ENCODE measurements around the gene TSPAN10. TPM values are rescaled to one million over a fixed set of nuclear protein-coding genes. Genes with fewer than 3 reads are reported as not detected.
A peak's percentile ranks its signal among the peaks of the same experiment; 100 is the strongest.

TSPAN10 gene
- total and polyA plus RNA-seq, 2 of the 13 experiments (the other 11 are each of a cell fraction or from before 2014, with no cell fraction given): 0.54 to 0.75 TPM

DNA sequence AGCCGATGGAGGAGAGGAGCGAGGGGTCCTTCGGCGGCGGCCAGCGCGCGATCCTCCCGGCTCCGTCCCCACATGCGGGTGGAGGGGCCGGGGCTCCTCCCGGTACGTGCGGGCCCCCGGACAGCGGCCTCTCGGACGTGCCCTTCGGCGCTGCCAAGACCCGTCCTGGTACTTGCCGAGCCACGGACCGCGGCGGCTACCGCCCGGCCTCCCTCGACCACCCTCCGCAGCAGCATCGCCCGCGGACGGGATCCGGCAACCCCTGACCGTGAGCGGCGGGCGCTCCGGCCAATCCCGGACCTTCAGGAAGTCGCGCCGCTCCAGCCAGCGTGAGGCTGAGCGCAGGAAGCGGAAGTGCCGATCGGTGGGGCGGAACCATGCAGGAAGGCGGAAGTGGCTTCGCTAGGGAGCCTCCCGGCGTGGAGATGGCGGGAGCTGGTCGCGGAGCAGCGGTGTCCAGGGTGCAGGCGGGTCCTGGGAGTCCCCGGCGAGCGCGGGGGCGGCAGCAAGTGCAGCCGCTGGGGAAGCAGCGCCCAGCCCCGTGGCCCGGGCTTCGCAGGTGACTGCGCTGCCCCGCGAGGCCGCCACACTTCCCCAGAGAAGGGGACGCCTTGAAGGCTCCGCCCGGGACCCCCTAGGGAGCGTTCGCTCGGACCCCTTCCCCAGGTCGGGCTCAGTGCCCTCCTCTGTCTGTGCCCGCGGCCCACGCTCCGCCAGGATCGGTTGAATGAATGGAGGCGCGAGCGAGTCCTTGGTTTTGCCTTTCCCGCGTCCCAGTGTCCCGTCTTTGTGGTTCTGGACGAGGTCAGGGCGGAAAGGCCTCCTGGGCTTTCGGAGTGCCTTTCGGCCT, 29.6 kb downstream of the TSPAN10 start, which contains the start of the genes CCDC137 and OXLD1 (continued):
- TF ChIP-seq, protein P1, sequence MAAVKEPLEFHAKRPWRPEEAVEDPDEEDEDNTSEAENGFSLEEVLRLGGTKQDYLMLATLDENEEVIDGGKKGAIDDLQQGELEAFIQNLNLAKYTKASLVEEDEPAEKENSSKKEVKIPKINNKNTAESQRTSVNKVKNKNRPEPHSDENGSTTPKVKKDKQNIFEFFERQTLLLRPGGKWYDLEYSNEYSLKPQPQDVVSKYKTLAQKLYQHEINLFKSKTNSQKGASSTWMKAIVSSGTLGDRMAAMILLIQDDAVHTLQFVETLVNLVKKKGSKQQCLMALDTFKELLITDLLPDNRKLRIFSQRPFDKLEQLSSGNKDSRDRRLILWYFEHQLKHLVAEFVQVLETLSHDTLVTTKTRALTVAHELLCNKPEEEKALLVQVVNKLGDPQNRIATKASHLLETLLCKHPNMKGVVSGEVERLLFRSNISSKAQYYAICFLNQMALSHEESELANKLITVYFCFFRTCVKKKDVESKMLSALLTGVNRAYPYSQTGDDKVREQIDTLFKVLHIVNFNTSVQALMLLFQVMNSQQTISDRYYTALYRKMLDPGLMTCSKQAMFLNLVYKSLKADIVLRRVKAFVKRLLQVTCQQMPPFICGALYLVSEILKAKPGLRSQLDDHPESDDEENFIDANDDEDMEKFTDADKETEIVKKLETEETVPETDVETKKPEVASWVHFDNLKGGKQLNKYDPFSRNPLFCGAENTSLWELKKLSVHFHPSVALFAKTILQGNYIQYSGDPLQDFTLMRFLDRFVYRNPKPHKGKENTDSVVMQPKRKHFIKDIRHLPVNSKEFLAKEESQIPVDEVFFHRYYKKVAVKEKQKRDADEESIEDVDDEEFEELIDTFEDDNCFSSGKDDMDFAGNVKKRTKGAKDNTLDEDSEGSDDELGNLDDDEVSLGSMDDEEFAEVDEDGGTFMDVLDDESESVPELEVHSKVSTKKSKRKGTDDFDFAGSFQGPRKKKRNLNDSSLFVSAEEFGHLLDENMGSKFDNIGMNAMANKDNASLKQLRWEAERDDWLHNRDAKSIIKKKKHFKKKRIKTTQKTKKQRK (IDR thresholded peaks at IDR 0.05; ENCODE audit: low read length): no peak
- peak; percentile 75 for TF ChIP-seq ZNF225 (CRISPR knock-in tag; IDR thresholded peaks at IDR 0.05)
- peak; percentile 43; the same call in 1 of the 2 replicates for TF ChIP-seq KAT7 (CRISPR knock-in tag; IDR thresholded peaks at IDR 0.05; ENCODE audit: borderline replicate concordance)
- peak; percentile 44; the same call in 1 of the 2 replicates for TF ChIP-seq HNRNPL (IDR thresholded peaks at IDR 0.05; ENCODE audit: low read depth, low read length)
- peak; percentile 86 for TF ChIP-seq ASH2L (IDR thresholded peaks at IDR 0.05; ENCODE audit: insufficient read length, low read depth, low read length)
- TF ChIP-seq POLR2G (IDR thresholded peaks at IDR 0.05; ENCODE audit: low read depth, low read length): peak; percentile 98
- peak; percentile 81; the same call in 1 of the 2 replicates for TF ChIP-seq ERF (CRISPR knock-in tag; IDR thresholded peaks at IDR 0.05)
- TF ChIP-seq, protein P2, sequence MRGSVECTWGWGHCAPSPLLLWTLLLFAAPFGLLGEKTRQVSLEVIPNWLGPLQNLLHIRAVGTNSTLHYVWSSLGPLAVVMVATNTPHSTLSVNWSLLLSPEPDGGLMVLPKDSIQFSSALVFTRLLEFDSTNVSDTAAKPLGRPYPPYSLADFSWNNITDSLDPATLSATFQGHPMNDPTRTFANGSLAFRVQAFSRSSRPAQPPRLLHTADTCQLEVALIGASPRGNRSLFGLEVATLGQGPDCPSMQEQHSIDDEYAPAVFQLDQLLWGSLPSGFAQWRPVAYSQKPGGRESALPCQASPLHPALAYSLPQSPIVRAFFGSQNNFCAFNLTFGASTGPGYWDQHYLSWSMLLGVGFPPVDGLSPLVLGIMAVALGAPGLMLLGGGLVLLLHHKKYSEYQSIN (CRISPR knock-in tag; IDR thresholded peaks at IDR 0.05; ENCODE audit: borderline replicate concordance): no peak
- TF ChIP-seq MAFK (conservative IDR thresholded peaks at IDR 0.05 in 1 of 2, IDR thresholded peaks at IDR 0.05 in 1 of 2; ENCODE audit: low read length in 2 of 2): no peak
- TF ChIP-seq ZNF180 (CRISPR knock-in tag; IDR thresholded peaks at IDR 0.05; ENCODE audit: borderline replicate concordance, low read depth): 0 out of 2 replicates have a peak, but pooled peaks have one; percentile 80
- TF ChIP-seq CENPT (CRISPR knock-in tag; IDR thresholded peaks at IDR 0.05; ENCODE audit: low read depth): peak; percentile 81; the same call in 1 of the 2 replicates
- no peak; the same call in 1 of the 2 replicates for TF ChIP-seq SATB2 (CRISPR knock-in tag; IDR thresholded peaks at IDR 0.05)
- TF ChIP-seq AFF4 (CRISPR knock-in tag; IDR thresholded peaks at IDR 0.05): no peak
- no peak for TF ChIP-seq ZNF660 (CRISPR knock-in tag; IDR thresholded peaks at IDR 0.05; ENCODE audit: borderline replicate concordance, low read depth)
- TF ChIP-seq ZNF546 (CRISPR knock-in tag; conservative IDR thresholded peaks at IDR 0.05): no peak
- peak; percentile 61; the same call in 1 of the 2 replicates for TF ChIP-seq EEA1 (CRISPR knock-in tag; IDR thresholded peaks at IDR 0.05; ENCODE audit: borderline replicate concordance)
- TF ChIP-seq, protein P3, sequence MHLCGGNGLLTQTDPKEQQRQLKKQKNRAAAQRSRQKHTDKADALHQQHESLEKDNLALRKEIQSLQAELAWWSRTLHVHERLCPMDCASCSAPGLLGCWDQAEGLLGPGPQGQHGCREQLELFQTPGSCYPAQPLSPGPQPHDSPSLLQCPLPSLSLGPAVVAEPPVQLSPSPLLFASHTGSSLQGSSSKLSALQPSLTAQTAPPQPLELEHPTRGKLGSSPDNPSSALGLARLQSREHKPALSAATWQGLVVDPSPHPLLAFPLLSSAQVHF (CRISPR knock-in tag; IDR thresholded peaks at IDR 0.05): peak; percentile 55; the same call in 1 of the 2 replicates
- TF ChIP-seq HHEX (CRISPR knock-in tag; IDR thresholded peaks at IDR 0.05): no peak; the same call in 1 of the 2 replicates
- TF ChIP-seq ZNF563 (CRISPR knock-in tag; IDR thresholded peaks at IDR 0.05): peak; percentile 72
- peak; percentile 92 for TF ChIP-seq KMT2B (CRISPR knock-in tag; IDR thresholded peaks at IDR 0.05)

Data from HepG2 (cell line).